IMR-90 (cell line): ENCODE measurements around the gene CCDC85B. TPM values are rescaled to one million over a fixed set of nuclear protein-coding genes. Genes with fewer than 3 reads are reported as not detected.
A peak's percentile ranks its signal among the peaks of the same experiment; 100 is the strongest.

Source experiments
- ATAC-seq: fragments of 200-7000 bp; cut with Tn5 transposase; 2 replicates; pipeline ENCODE4 v1.9.1; 2020; ENCODE audit warnings: low read depth, mild to moderate bottlenecking, moderate library complexity
- BruUV-seq: library from RNA; stranded (reverse); fragments of 400-500 nt; replicated peaks from 2 replicates; lab custom pipeline; 2021; lab: Mats Ljungman, UMichigan
- CTCF ChIA-PET: fragments of 300-600 bp; formaldehyde crosslinking; extraction: SDS; loops from one replicate; lab custom pipeline; 2021; ENCODE audit warnings: antibody characterized with exemption; lab: Yijun Ruan, JAX
- POLR2A ChIA-PET: fragments of 300-600 bp; sonication (Branson Sonifier 250); formaldehyde crosslinking; loops from one replicate; lab custom pipeline; 2022; ENCODE audit warnings: antibody characterized with exemption; ENCODE audit not compliant: unreplicated experiment; lab: Charles Lee
- DNase-seq: peaks from one replicate; pipeline ENCODE4 v3.0.0; 2013
- H2AFZ ChIP-seq: replicated peaks from 2 replicates; pipeline ENCODE3; 2013; ENCODE audit warnings: low read length, mild to moderate bottlenecking; ENCODE audit not compliant: poor library complexity
- H2AK5ac ChIP-seq: 2 replicates; pipeline ENCODE4 v1.6.1; 2013; ENCODE audit warnings: low read depth, low read length, inconsistent platforms
- H2AK9ac ChIP-seq: replicated peaks from 2 replicates; pipeline ENCODE3; 2013; ENCODE audit warnings: mild to moderate bottlenecking, low read depth, low read length, moderate library complexity; ENCODE audit not compliant: poor library complexity
- H2BK120ac ChIP-seq: 2 replicates; pipeline ENCODE4 v1.6.1; 2013; ENCODE audit warnings: low read depth, low read length, inconsistent platforms
- H2BK15ac ChIP-seq: 3 replicates; pipeline ENCODE4 v1.6.1; 2013; ENCODE audit warnings: low read depth, low read length, inconsistent platforms
- H2BK20ac ChIP-seq: 2 replicates; pipeline ENCODE4 v1.6.1; 2013; ENCODE audit warnings: low read depth, mild to moderate bottlenecking, inconsistent platforms, low read length, moderate library complexity
- H2BK5ac ChIP-seq: 2 replicates; pipeline ENCODE4 v1.6.1; 2013; ENCODE audit warnings: mild to moderate bottlenecking, low read depth, low read length, inconsistent platforms; ENCODE audit not compliant: poor library complexity, severe bottlenecking
- H3K14ac ChIP-seq: replicated peaks from 2 replicates; pipeline ENCODE4 v1.6.1; 2013; ENCODE audit warnings: low read depth, low read length, inconsistent platforms
- H3K18ac ChIP-seq: 2 replicates; pipeline ENCODE4 v1.6.1; 2013; ENCODE audit warnings: low read depth, low read length, control low read depth
- H3K23ac ChIP-seq: 2 replicates; pipeline ENCODE4 v1.6.1; 2013; ENCODE audit warnings: low read depth, low read length, inconsistent platforms
- H3K27ac ChIP-seq: 2 replicates; pipeline ENCODE4 v1.5.1; 2013; ENCODE audit warnings: mild to moderate bottlenecking, control low read depth, low read length; ENCODE audit not compliant: insufficient read depth
- H3K27me3 ChIP-seq: 2 replicates; pipeline ENCODE4 v1.6.1; 2013; ENCODE audit warnings: low read length; ENCODE audit not compliant: control insufficient read depth, insufficient read depth
- H3K36me3 ChIP-seq: 2 replicates; pipeline ENCODE4 v1.6.1; 2013; ENCODE audit warnings: low read length, mixed read lengths; ENCODE audit not compliant: control insufficient read depth, insufficient read depth
- H3K4ac ChIP-seq: 2 replicates; pipeline ENCODE4 v1.6.1; 2013; ENCODE audit warnings: low read depth, low read length, inconsistent platforms
- H3K4me1 ChIP-seq: 2 replicates; pipeline ENCODE4 v1.6.1; 2013; ENCODE audit warnings: low read length, mixed read lengths; ENCODE audit not compliant: control insufficient read depth, insufficient read depth
- H3K4me2 ChIP-seq: 2 replicates; pipeline ENCODE4 v1.6.1; 2013; ENCODE audit warnings: low read depth, mild to moderate bottlenecking, control low read depth, low read length, moderate library complexity
- H3K4me3 ChIP-seq: 2 replicates; pipeline ENCODE4 v1.5.1; 2013; ENCODE audit warnings: low read depth, mild to moderate bottlenecking, control low read depth, low read length, moderate library complexity; ENCODE audit not compliant: insufficient read depth
- H3K56ac ChIP-seq: 2 replicates; pipeline ENCODE4 v1.6.1; 2013; ENCODE audit warnings: low read length, inconsistent platforms; ENCODE audit not compliant: insufficient read depth; ENCODE audit errors: extremely low read depth
- H3K79me1 ChIP-seq, 2 experiments: 2 replicates each; pipeline ENCODE4 v1.6.1; 2013; ENCODE audit warnings: low read length in 2 of 2, inconsistent platforms in 1 of 2, low read depth in 1 of 2
- H3K9ac ChIP-seq: 2 replicates; pipeline ENCODE4 v1.6.1; 2013; ENCODE audit warnings: low read depth, low read length, control low read depth
- H3K9me1 ChIP-seq: 2 replicates; pipeline ENCODE4 v1.6.1; 2013; ENCODE audit warnings: low read length, inconsistent platforms; ENCODE audit not compliant: insufficient read depth
- H3K9me3 ChIP-seq: 2 replicates; pipeline ENCODE4 v1.6.1; 2013; ENCODE audit warnings: low read length; ENCODE audit not compliant: control insufficient read depth, insufficient read depth
- H4K20me1 ChIP-seq: 2 replicates; pipeline ENCODE4 v1.6.1; 2013; ENCODE audit warnings: low read length, inconsistent platforms; ENCODE audit not compliant: insufficient read depth
- H4K5ac ChIP-seq: 2 replicates; pipeline ENCODE4 v1.6.1; 2013; ENCODE audit warnings: mild to moderate bottlenecking, low read depth, low read length, control low read depth
- H4K8ac ChIP-seq, 2 experiments: 2 replicates each; pipeline ENCODE4 v1.6.1; 2013; ENCODE audit warnings: low read depth in 2 of 2, low read length in 2 of 2, control low read depth in 1 of 2, inconsistent platforms in 1 of 2
- H4K91ac ChIP-seq: 2 replicates; pipeline ENCODE4 v1.6.1; 2013; ENCODE audit warnings: low read depth, low read length, inconsistent platforms; ENCODE audit not compliant: insufficient read depth
- BHLHE40 ChIP-seq: fragments of 150-350 bp; IDR thresholded peaks from 2 replicates; pipeline ENCODE4 v1.6.1; 2016; ENCODE audit warnings: mild to moderate bottlenecking, low read depth, low read length
- CHD1 ChIP-seq: IDR thresholded peaks from 2 replicates; pipeline ENCODE4 v1.6.1; 2012; ENCODE audit warnings: low read depth, low read length, improper control_type of control experiment
- CTCF ChIP-seq: conservative IDR thresholded peaks from 2 replicates; pipeline ENCODE4 v1.5.1; 2012; ENCODE audit warnings: mild to moderate bottlenecking, low read depth, low read length, improper control_type of control experiment
- POLR2A ChIP-seq: IDR thresholded peaks from 2 replicates; pipeline ENCODE4 v1.6.1; 2012; ENCODE audit warnings: mild to moderate bottlenecking, low read depth, low read length
- WGBS, 2 experiments: methylation state at CpG; one replicate each; pipeline versions ENCODE4 v1.1.5 to v1.1.7; 2013; ENCODE audit warnings: missing lambda C conversion rate in 2 of 2; ENCODE audit not compliant: insufficient read length in 1 of 2; ENCODE audit errors: extremely low coverage in 2 of 2; 5-methylcytosine and 5-hydroxymethylcytosine counted together
- dilution Hi-C: fragments of 300-500 bp; cut with HindIII; formaldehyde crosslinking; loops from one replicate; pipeline ENCODE4 v1.14.3; 2018; ENCODE audit warnings: low sequenced_read_pairs; ENCODE audit not compliant: unreplicated experiment
- in situ Hi-C: fragments of 300-500 bp; cut with MboI; formaldehyde crosslinking; loops from 3 replicates; pipeline ENCODE4 v1.14.3; 2019; ENCODE audit warnings: low sequenced_read_pairs, inconsistent platforms, mixed read lengths
- intact Hi-C: fragments of 100-400 bp; cut with micrococcal nuclease; formaldehyde crosslinking; loops from 2 replicates; pipeline ENCODE4 v1.10.0; 2022
- polyA plus RNA-seq, 3 experiments: library from polyadenylated mRNA; depleted of rRNA; stranded (reverse); fragments of >200 nt; gene quantifications; 2 replicates each; pipeline ENCODE4 v1.2.3, GENCODE V29; 2012; ENCODE audit warnings: low replicate concordance in 1 of 3
- total RNA-seq: library from RNA; depleted of rRNA; stranded (reverse); fragments of >200 nt; gene quantifications from 2 replicates; pipeline ENCODE4 v1.2.3, GENCODE V29; 2012

Gene CCDC85B
- total and polyA plus RNA-seq, 2 of the 4 experiments (the other 2 are of a cell fraction): 17.6 to 35.4 TPM

DNA sequence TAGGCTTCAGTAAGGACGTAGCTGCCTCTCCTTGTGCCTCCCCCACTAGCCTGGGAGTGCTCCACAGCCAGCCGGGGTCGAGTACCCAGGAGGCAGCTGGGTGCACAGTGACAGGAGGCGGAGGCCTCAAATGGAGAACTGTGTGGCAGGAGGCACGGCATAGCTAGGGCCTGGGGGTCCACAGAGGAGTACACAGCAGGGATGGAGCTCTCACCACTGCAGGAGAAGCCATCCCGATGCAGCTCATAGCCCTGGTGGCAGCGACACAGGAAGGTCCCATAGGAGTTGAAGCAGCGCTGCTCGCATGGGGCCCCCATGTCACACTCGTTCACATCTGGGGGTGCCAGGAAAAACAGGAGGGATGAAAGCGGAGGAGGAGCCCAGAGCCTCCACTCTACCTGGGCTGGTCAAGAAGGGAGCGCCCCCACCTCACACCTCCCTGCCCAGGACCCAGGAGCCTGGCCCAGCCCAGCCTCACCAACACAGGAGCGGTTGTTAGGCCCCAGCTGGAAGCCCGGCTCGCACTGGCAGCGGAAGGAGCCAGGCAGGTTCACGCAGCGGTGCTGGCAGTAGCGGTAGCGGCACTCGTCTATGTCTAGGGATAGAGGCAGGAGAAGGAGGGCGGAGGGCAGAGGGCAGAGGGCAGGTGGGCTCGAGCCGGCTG, 20.7 kb upstream of the CCDC85B start:
- Histone ChIP-seq H3K9me1 (0 out of 2 replicates have a peak, but pooled peaks cover 5% of the 10 kb centered on the region), H2BK5ac (no peak overlapping the region), H2AK9ac (no peak overlapping the region), H3K56ac (no peak overlapping the region), H3K4me1 (peaks cover 14% of the 10 kb centered on the region), H3K36me3 (peaks cover 61% of the 10 kb centered on the region), H2BK15ac (no peak overlapping the region), H3K23ac (0 out of 2 replicates have a peak overlapping the region, but pooled peaks have one; percentile 20), H4K91ac (no peak overlapping the region), H3K9me3 (no peaks in the 10 kb centered on the region), H3K14ac (no peak overlapping the region), H3K79me1 (peaks cover 18 to 69% of the 10 kb centered on the region in 2 experiments), H3K4me2 (no peak overlapping the region), H3K4ac (no peak overlapping the region), H2BK120ac (no peak overlapping the region), H3K27me3 (no peaks in the 10 kb centered on the region), H2AFZ (no peak overlapping the region), H4K8ac (no peak overlapping the region), H3K27ac (no peak overlapping the region), H4K5ac (no peak overlapping the region), H4K20me1 (peaks cover 47% of the 10 kb centered on the region), H2BK20ac (no peak overlapping the region), H3K18ac (no peak overlapping the region), H3K9ac (no peak overlapping the region), H3K4me3 (no peak overlapping the region), H2AK5ac (no peak overlapping the region)
- CTCF ChIA-PET: interaction anchor here (2.0 kb wide), 1 partner anchor 10 kb away, joined by 7 read pairs; the partner anchor contains the start of gene MUS81
- no TSS peak for BruUV-seq
- DNase-seq (no peak), ATAC-seq (no peak)
- in situ Hi-C loops (no loop called here), dilution Hi-C loops (no loop called here), intact Hi-C loops (no loop called here)
- POLR2A ChIA-PET: interaction anchor here (1.4 kb wide), 1 partner anchor 10 kb away, joined by 5 read pairs; no protein-coding TSS in a partner anchor
- TF ChIP-seq BHLHE40: no peak
- TF ChIP-seq CTCF: no peak
- 0 out of 2 replicates have a peak, but pooled peaks have one; percentile 10 for TF ChIP-seq POLR2A
- TF ChIP-seq CHD1: no peak
- WGBS, 2 experiments: 83% methylated on average over 4 of the region's 24 CpGs; no CpG with 5 or more reads in 1 of the 2 experiments
